Peyer's patch (tissue), 4 donors: Measurements from ENCODE around the gene MYZAP.

Experiments
- CTCF ChIP-seq, 6 experiments: fragments of 450-650 bp in 4 of 6; fragments of 200-600 bp in 2 of 6; sonication (generic) in 1 of 6; IDR thresholded peaks; one replicate each; pipeline ENCODE4 v1.5.1; 2017 to 2019; ENCODE audit warnings: antibody characterized with exemption in 6 of 6, mild to moderate bottlenecking in 3 of 6, moderate library complexity in 1 of 6
- POLR2A ChIP-seq, 2 donors: fragments of 450-650 bp; IDR thresholded peaks; one replicate each; pipeline ENCODE4 v1.5.1; 2017; ENCODE audit warnings: antibody characterized with exemption in 2 of 2, mild to moderate bottlenecking in 2 of 2, moderate library complexity in 2 of 2

- TF ChIP-seq CTCF (IDR thresholded peaks at IDR 0.05) (no peak), POLR2A (IDR thresholded peaks at IDR 0.05) (no peak)
Observed at GRCh38 chr15:57676585-57676984, 84.9 kb downstream of the MYZAP start.
